K562 (cell line): ENCODE data around the gene VAMP4.

Experiments used
- HNRNPH1 ChIP-seq: fragments of 200-400 bp; formaldehyde crosslinking; optimal IDR thresholded peaks from 2 replicates; pipeline ENCODE3; 2017; ENCODE audit warnings: low read depth, mild to moderate bottlenecking, low read length, moderate library complexity
- POLR2G ChIP-seq: fragments of 200-400 bp; formaldehyde crosslinking; IDR thresholded peaks from 2 replicates; pipeline ENCODE4 v1.6.1; 2017; ENCODE audit warnings: low read depth, mild to moderate bottlenecking, antibody characterized with exemption, low read length, moderate library complexity

DNA sequence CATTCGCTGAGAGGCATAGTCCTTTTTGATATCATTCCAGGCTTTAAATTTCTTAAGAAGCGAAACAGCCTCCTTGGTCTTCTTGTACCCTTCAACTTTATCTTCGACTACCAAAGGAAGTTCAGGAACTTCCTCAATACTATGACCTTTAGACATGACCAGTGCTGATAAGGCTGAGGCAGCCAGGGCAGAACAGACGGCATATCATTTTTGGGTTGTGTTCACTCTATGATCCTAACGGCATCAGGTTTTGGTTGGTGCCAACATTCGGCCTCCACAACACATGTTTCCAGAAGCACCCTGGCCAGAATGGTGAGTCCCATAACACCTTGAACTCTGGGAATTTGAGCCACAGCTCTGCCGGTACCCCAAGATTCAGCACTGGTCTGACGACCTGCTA is 58.0 kb downstream of the VAMP4 start:
- no peak for TF ChIP-seq HNRNPH1
- no peak for TF ChIP-seq POLR2G
